ES-I3 (cell line): ENCODE measurements around the gene FBXO11.

ENCODE experiments used
- H3K36me3 ChIP-seq: 2 replicates; pipeline ENCODE4 v1.6.1; 2013; ENCODE audit warnings: mild to moderate bottlenecking, low read length, control low read depth, moderate library complexity; ENCODE audit not compliant: insufficient read depth
- H3K4me1 ChIP-seq: 2 replicates; pipeline ENCODE4 v1.6.1; 2013; ENCODE audit warnings: mild to moderate bottlenecking, control low read depth, low read length; ENCODE audit not compliant: insufficient read depth
- H3K9ac ChIP-seq: 2 replicates; pipeline ENCODE4 v1.6.1; 2013; ENCODE audit warnings: low read depth, mild to moderate bottlenecking, low read length, moderate library complexity
- H3K9me3 ChIP-seq: 2 replicates; pipeline ENCODE4 v1.6.1; 2013; ENCODE audit warnings: mild to moderate bottlenecking, low read length, moderate library complexity; ENCODE audit not compliant: control insufficient read depth, insufficient read depth

The FBXO11 gene

DNA sequence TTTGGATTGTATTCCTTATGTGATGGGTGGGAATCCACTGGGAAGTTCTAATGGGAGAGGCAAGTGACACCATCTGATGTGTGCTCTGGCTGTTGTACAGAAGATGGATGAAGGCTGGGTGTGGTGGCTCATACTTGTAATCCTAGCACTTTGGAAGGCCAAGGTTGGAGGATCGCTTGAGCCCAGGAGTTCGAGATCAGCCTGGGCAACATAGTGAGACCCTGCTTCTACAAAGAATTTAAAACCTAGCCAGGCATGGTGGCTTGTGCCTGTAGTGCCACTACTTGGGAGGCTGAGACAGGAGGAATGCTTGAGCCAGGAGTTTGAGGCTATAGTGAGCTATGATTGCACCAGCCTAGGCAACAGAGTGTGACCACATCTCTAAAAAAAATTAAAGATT, 134.0 kb downstream of the FBXO11 start:
- no peaks in the 10 kb centered on the region for H3K36me3 ChIP-seq

DNA sequence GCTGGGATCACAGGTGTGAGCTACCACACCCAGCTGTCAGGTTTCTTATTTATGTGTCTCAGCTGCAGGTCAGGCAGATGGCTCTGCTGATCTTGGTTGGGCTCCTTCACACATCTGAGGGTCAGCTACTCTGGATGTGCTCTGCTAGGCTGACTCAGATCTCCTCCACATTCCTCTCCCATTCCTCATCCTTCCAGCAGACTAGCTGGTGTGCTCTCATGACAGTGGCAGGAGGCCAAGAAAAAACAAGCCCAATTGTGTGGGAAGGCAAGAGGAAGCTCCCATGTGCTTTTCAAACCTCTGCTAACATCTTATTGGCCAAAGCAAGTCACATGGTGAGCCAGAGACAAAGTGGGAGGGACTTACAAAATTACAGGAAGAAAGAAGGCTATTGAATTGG, 135.1 kb downstream of the FBXO11 start:
- no peaks in the 10 kb centered on the region; the same call in 1 of the 2 replicates for H3K4me1 ChIP-seq
- H3K9me3 ChIP-seq: peaks cover 7% of the 10 kb centered on the region; the same call in 1 of the 2 replicates
- H3K9ac ChIP-seq: no peak overlapping the region
- no peaks in the 10 kb centered on the region for H3K36me3 ChIP-seq

More for the DNA sequence above, 134.0 kb downstream of the FBXO11 start:
- H3K9me3 ChIP-seq: peaks cover 7% of the 10 kb centered on the region; the same call in 1 of the 2 replicates
- peaks cover 7% of the 10 kb centered on the region for H3K4me1 ChIP-seq
- no peak overlapping the region for H3K9ac ChIP-seq

DNA sequence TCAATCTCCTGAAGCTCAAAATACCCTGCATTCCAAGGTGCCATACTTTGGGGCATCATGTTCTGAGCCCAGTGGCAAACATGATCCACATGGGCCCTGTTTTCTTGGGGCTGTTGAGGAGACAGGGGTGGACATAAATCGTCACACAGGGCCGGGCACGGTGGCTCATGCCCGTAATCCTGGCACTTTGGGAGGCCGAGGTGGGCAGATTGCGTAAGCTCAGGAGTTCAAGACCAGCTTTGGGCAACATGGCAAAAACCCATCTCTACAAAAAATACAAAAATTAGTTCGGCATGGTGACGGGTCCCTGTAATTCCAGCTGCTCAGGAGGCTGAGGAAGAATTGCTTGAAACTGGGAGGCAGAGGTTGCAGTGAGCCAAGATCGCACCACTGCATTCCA, 137.0 kb downstream of the FBXO11 start:
- H3K4me1 ChIP-seq: no peaks in the 10 kb centered on the region
- H3K9me3 ChIP-seq: peaks cover 7% of the 10 kb centered on the region; the same call in 1 of the 2 replicates
- H3K36me3 ChIP-seq: no peaks in the 10 kb centered on the region
- H3K9ac ChIP-seq: no peak overlapping the region

DNA sequence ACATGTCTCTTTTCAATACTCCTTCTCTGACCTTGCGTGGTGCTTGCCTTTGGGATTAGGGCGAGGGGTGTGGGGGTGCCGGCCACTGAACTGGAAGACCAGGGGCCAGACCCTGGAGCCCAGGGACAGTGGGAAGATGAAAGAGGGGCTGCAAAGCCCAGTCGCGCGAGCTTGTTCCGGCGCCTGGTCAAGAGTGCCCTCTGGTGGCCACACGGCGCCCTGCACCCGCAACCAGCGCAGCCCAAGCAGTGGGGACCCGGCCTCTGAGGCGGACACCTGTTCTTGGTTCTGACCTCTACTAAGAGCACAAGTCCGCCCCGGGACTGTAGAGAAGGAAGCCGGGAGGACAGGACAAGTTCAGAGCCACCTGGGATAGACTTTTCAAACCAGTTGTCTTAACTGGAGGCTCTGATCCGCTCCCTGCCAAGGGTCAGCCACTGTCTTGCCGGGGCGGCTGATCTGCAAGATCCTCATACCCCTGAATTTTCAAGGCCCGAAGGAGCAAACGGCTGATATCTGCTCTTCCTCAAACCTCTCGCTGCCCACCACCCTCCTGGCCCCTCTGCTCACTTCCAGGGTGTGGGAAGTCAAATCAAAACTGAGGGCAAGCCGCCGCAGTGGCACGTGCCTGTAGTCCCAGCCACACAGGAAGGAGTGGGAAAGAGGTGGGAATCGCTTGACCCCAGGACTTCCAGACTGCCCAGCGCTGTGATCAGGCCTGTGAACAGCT, 138.3 kb downstream of the FBXO11 start:
- Histone ChIP-seq H3K36me3 (no peaks in the 10 kb centered on the region), H3K4me1 (no peaks in the 10 kb centered on the region), H3K9me3 (peaks cover 7% of the 10 kb centered on the region; the same call in 1 of the 2 replicates), H3K9ac (no peak overlapping the region)

DNA sequence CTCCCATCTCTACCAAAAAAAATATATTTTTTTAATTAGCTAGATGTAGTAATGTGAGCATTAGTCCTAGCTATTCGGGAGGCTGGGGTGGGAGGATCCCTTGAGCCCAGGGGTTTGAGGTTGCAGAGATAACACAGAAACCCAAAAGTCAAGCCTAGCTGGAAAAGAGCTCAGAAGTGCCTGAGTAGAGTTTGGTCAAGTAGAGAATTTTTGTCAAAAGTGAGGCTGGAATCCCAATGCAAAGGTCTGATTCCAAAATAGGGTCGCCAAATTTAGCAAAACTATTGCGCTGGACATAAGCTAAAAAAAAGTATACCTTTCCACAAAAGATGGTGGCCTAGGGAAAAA, 138.8 kb downstream of the FBXO11 start:
- H3K9ac ChIP-seq: no peak overlapping the region
- H3K36me3 ChIP-seq: no peaks in the 10 kb centered on the region
- H3K4me1 ChIP-seq: no peaks in the 10 kb centered on the region
- peaks cover 7% of the 10 kb centered on the region; the same call in 1 of the 2 replicates for H3K9me3 ChIP-seq

DNA sequence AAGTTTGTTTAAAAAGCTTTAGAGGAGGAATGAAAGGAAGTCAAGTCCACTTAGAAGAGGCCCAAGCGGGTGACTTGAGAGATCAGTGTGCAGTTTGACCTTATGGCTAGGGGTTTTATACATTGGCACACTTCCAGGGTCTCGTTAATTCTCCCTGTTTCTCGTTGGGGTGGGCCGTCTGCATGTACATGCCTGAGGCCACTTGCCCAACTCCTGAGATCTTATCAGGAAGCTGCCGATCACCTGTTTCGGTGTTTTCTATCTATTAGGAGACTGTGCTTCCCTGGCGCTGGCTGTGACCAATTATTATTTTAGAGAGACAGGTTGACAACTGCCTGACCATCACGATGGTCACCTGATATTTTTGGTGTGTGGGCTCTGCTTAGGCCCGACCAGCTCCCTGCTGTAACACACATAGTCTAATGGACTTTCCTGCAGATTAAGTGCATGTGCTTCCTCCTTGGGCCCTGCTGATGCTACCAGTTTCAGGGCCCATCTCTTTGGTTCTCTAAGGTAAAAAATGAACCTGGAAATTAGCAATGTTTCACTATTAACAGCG, 154.4 kb downstream of the FBXO11 start:
- H3K36me3 ChIP-seq: 0 out of 2 replicates have a peak, but pooled peaks cover 3% of the 10 kb centered on the region
- no peak overlapping the region for H3K9ac ChIP-seq
- H3K4me1 ChIP-seq: 0 out of 2 replicates have a peak, but pooled peaks cover 4% of the 10 kb centered on the region
- peaks cover 7% of the 10 kb centered on the region for H3K9me3 ChIP-seq

DNA sequence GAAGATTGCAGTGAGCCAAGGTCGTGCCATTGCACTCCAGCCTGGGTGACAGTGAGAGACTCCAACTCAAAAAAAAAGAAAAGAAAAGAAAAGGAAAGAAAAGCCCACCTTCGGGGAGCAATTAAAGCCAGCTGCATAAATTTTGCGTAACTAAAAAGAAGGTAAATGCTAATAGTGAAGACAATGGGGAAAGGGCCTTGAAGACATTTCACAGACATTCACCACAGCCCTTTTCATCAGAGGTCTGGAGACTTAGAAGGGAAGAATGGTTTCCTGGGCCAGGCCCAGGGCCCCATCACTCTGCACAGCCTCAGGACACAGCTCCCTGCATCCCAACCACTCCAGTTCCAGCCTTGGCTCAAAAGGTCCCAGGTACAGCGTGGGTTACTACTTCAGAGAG, 158.4 kb downstream of the FBXO11 start:
- peaks cover 10% of the 10 kb centered on the region for H3K9me3 ChIP-seq
- H3K36me3 ChIP-seq: 0 out of 2 replicates have a peak, but pooled peaks cover 3% of the 10 kb centered on the region
- no peak overlapping the region for H3K9ac ChIP-seq
- no peaks in the 10 kb centered on the region for H3K4me1 ChIP-seq

DNA sequence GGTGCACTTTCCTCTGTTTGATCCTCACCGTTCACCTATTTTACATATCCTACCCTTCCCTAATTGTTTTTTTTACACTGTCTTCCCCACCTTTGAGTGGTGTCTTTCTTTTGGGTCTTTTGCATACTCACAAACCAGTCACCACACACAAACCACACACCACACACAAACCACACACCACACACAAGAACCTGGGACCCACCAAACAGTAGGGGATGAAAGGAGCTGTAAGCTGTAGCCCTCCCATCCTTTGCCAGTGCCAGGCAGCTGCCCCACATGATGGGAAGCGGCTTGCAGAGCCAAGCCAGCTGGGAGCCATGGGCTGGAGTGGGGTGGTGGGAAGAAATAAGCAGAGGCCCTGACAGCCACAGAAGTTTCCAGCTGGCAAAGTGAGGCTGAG, 162.2 kb downstream of the FBXO11 start:
- H3K36me3 ChIP-seq: 0 out of 2 replicates have a peak, but pooled peaks cover 3% of the 10 kb centered on the region
- H3K4me1 ChIP-seq: peaks cover 12% of the 10 kb centered on the region; the same call in 1 of the 2 replicates
- H3K9me3 ChIP-seq: peaks cover 10% of the 10 kb centered on the region
- H3K9ac ChIP-seq: no peak overlapping the region

DNA sequence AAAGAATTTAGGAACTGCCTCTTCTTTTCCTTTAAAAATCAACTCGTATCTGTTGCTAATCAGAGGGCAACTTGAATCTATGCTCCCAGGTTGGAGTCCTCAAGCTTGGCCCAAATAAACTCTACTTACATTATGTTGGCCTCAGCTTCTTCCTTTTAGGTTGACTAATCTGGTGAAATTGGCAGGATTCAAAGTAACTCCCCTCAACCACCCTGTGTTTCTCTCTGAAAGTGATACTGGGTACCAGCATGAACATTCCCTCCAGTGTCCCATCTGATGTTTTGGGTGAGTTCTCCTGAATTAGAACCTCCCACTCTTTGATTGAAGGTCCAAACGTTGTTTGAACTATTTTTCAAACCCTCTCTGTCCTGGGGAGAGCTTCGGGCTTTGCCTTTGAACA, 164.7 kb downstream of the FBXO11 start:
- Histone ChIP-seq H3K9me3 (peaks cover 1% of the 10 kb centered on the region; the same call in 1 of the 2 replicates), H3K4me1 (peaks cover 18% of the 10 kb centered on the region; the same call in 1 of the 2 replicates), H3K9ac (no peak overlapping the region), H3K36me3 (no peaks in the 10 kb centered on the region)

DNA sequence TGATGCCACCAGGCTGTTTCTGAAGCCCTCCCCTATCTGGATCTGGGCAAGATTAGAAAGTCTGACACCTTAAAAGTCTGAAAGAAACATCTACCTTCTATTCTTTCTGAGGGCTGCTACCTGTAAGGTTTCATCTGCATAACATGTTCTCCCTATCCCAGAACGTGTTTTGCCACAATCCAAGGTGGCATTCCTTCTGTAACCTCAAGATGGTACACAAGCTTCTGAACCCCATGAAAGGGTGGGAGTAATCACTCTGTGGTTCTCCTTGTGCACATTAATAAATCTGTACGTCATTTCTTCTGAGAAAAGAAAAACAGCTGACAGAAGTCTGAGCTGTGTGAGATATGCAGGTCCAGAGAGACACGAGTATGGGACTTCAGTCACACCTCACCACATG, 165.2 kb downstream of the FBXO11 start:
- Histone ChIP-seq H3K9me3 (no peaks in the 10 kb centered on the region), H3K9ac (no peak overlapping the region), H3K4me1 (peaks cover 18% of the 10 kb centered on the region; the same call in 1 of the 2 replicates), H3K36me3 (no peaks in the 10 kb centered on the region)
